DMS153 treated with DMSO at 0.1 percent for 48 hours (cell line): ENCODE measurements around the gene POTEJ.
"Not testable (repeated sequence)": the region's sequence is repeated elsewhere in the genome, so short reads cannot be mapped to it uniquely, and the experiment has no call there.

Experiments used
- DNase-seq: peaks from one replicate; lab custom pipeline; 2025; ENCODE audit not compliant: unreplicated experiment; lab: John Stamatoyannopoulos, UW

The POTEJ gene

DNA sequence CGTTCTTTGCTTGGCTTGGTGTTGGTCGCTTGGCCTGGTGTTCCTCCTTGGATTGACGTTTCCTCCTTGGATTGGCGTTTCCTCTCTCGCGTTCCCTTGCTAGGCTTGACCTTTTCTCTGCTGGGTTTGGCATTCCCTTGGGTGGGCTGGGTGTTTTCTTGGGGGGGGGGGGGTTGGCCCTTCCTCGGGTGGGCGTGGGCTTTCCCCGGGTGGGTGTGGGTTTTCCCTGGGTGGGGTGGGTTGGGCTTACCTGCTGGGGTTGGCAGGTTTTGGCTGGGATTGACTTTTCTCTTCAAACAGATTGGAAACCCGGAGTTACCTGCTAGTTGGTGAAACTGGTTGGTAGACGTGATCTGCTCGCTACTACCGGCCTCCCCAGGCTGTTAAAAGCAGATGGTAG lies at the start of gene POTEJ:
Gene POTEJ, plus strand, starts transcription at position 301 of the 400 bp plus-strand sequence. Its CDS starts 93 bp downstream, at position 394.
- not testable (repeated sequence) for DNase-seq

DNA sequence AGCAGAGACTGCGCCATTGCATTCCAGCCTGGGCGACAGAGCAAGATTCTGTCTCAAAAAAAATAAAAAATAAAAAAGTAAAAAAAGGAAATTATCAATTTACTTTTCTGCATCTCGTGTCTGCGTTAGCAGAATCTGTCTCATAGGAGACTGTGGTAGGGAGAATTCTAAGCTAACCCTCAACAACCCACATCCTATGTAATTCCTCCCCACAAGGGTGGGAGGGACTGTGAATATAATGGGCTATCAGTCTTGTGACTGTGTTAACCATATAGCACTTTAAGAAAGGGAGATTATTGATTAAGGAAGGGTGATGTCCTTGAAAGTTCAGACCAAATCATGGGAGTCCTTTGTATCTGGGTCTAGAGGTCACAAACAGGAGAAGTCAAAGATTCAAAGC lies 45.1 kb upstream of the POTEJ start:
- not testable (repeated sequence) for DNase-seq

DNA sequence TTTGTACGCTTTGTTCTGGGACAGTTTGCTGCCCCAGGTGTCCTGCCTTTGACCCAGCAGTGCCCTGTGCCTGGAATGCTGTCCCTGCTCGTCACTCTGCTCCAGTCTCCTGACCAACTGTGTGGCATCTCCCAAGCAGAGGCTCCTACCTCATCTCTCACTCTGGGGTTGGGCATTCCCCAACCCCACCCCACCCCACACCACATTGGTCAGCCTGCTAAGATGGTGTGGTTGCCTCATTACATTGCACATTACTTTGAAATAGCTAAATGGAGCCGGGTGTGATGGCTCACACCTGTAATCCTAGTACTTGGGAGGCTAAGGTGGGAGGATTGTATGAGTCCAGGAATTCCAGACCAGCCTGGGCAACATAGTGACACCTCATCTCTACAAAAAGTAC lies 39.3 kb upstream of the POTEJ start:
- DNase-seq = not testable (repeated sequence)

DNA sequence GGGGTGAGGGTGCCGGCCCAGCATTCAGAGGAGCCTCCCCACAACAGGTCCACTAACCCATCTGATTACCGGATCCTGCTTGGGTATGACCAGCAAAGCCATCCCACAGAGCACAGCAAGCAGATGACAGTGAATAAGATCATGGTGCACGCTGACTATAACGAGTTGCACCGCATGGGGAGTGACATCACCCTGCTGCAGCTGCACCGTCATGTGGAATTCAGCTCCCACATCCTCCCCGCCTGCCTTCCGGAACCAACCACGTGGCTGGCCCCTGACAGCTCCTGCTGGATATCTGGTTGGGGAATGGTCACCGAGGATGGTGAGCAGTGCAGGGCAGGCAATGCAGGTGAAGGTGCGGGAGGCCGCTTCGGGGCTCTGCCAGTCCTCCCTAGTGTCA lies 37.0 kb upstream of the POTEJ start:
- DNase-seq = not testable (repeated sequence)

DNA sequence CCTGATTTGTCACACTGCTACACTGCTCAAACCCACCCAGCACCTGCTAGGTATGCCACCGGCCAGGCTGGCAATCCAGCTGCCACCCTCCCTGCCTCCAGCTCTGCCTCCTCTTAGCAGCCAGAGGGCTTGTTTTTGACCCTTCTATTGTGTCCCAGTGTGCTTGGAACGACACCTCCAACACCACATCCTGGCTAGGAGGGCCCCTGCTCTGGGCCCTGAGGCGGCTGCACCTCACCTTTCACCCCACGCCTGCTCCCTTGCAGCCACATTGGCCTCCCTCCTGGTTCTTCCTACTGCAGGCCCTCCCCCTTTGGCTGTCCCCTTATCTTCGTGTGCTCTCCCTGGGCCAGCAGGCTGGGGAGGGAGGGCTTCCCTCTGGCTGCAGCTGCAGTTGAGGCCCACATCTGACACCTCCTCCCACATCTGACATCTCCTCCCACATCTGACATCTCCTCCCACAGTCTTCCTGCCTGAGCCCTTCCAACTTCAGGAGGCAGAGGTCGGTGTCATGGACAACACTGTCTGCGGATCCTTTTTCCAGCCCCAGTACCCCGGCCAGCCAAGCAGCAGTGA lies 34.9 kb upstream of the POTEJ start:
- DNase-seq = not testable (repeated sequence)

DNA sequence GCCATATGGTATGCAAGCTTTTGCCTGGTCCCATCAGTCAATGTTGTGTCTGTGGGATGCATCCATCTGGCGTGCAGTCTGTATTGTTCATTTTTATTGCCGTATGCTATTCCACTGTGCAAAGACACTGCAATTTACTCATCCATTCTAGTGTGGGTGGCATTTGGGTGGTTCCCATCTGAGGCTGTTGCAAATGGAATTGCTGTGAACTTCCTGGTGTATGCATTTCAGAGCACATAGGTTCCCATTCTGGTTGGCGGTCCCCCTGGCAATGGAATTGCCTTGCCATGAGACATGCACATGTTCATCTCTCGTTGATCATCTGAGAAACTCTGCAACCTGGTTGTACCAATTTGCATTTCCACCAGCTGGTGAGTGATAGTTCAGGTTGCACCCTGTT lies 33.7 kb upstream of the POTEJ start:
- DNase-seq = not testable (repeated sequence)

DNA sequence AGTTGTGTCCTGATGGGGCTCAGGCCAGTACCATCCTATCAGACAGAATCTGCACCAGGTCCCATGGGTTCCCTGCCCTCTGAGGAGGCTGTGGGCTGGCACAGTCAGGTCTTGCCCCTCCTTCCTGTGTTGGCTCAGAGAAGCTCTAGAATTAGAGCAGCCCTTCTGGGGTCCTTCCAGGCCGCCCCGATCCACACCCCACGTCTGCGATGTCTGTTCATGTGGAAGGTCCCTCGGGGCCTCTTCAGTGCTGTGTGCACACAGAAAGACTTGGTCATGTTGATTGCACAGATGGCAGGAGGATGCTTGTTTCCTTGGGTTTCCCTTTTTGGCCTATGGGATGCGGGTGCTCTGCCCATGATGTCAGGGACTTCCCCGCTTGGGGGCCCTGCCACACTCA lies 32.1 kb upstream of the POTEJ start:
- not testable (repeated sequence) for DNase-seq

DNA sequence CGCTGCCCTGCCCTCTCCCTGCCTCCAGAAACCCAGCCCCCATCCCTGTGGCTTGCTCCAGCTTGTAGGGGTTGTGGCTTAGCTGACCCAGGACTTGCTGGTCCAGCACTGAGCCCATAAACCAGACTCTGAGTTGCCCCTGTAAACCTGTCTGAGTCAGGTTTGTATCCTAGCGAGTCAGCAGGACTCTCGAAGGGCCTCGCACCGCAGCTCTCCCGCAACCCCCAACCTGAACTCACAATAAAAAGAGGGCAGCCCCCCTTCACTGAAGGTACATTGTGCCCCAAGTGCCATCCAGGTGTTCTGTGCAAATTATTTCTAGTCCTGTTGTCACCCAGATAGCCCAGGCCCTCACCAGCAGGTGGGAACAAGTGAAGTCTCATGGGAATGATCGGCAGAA lies 29.7 kb upstream of the POTEJ start:
- DNase-seq = not testable (repeated sequence)

DNA sequence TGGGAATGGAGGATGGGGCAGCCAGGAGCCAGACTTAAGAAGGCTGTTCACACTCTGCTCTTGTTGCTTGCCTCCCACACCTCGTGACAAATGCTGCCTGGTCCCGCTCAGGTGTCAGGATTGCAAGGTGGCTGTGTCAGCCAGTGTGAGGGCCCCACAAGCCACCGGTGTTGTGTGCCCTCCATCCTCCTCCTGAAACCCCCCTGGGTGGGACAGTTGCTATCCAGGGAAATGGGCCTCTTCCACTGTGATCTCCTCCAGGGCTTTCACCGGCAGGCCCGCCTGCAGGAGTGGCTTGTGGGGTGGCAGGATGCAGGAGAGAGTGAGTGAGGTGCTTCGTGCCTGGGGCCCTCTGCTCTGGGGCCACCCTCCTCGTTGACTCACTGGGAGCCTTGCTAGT lies 28.3 kb upstream of the POTEJ start:
- DNase-seq = not testable (repeated sequence)

DNA sequence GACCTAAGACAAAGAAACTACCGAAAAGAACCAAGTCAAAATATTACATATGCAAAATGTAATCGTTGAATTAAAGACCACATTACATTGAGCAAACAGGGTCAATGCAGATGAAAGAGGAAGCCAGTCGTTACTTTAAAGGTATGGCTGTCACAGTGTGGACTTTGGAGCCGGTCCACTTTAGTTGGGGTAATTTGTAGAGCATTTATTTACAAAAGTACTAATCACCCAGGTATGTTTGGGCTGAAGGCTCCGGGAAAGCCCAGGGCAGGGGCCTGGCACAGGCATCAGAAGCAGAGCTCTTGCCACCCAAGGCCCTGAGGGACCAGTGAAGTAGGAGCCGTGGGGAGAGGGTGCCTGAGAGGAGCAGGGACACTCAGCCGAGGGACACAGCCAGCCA lies 27.7 kb upstream of the POTEJ start:
- DNase-seq = not testable (repeated sequence)

DNA sequence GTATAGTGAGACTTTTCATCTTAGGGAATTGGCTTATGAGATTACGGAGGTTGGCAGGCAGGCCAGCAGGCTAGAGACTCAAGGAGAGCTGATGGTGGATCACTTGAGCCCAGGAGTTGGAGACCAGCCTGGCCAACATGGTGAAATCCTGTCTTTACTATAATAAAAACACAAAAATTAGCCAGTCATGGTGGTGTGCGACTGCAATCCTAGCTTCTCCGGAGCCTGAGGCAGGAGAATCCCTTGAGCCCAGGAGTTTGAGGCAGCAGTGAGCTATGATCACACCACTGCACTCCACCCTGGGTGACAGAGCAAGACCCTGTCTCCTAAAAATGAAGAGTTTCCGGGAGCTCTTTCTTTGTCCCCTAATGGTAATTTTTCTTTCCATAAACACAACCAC lies 26.5 kb upstream of the POTEJ start:
- DNase-seq = not testable (repeated sequence)

DNA sequence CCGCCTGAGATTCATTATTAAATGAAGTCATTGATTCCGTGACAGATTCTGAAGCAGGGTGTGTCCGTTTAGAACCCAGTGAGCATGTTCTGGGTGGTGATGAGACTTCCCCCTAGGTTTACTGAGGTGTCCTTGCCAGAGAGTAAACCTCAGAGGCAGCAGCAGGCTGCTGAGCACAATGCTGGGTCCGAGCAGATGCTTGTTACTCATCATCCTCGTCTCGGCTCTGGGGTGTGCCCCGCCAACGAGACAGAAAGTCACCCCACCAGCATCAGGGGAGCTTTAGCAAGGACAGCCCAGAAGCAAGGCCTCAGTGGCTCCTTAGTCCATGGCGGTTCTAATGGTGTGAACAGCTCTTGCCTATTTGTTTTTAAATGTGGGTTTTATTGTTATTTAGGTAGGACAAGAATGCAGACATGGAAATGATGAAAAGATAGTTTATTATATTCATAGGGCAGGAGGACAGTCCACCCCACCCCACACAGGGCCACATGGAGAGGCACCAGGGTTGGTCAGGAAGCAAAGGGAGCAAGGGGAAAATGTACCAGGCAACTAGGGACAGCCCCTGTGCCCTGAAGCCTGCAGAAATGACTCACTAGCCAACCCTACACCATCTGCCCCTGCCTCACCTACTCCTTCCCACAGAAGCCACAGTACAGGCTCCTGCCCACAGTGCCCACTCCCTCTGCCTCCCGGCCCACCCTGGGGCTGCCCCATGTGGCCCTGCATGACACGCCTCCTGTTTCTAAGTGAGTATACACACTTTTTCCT lies 22.4 kb upstream of the POTEJ start:
- DNase-seq = not testable (repeated sequence)

DNA sequence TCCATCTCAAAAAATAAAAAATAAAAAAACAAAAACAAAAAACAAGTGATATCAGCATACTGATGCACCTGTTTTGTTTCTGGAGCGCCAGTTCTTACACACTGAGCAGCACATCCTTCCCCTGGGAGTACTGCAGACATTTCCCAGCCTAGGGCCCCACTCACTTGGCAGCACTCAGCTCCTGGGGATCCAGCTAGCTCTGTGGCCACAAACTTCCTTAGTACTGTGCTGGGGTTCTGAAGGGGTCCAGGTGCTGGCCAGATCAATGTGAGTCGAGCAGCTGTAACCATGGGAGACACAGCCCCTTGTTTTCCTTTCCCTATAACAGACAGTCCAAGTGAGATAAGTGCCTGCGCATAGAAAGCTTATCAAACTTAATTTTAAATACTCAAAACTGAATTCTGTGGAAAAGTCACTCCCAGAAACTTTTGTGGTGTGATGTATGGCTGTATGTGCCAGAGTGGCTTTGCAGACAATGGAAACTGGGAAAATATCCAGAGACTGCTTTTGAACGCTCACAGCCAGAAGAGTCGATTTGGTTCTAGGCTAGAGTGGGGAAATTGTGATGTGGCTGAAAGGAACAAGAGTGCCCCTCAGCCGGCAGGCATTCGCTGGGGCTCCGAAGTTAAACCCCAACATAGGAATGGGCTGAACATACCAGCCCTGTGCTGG lies 20.9 kb upstream of the POTEJ start:
- not testable (repeated sequence) for DNase-seq

DNA sequence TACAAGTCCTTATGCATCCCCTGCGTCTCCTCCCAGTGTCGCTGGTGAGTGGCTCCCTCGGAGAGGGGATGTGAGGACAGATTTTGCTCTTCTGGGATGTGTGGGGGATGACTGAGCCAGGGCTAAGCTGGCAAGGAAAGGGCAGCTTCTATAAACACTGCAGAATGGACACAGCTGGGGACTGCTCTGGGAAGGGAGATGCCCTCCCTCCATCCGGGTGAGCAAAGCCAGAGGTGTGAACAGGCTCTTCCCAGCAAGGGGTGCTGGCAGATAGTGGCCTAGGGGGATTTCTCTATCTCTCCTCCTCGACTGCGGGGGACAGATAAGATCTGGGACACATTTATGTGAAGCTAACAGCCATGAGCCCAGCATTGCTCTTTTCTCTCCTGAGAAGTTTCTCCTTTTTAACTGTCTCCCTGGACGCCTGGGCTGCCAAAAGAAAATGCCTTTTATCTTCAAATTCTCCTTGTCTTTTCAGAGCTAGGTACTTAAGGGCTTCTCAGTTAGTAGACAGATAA lies 20.3 kb upstream of the POTEJ start:
- not testable (repeated sequence) for DNase-seq

DNA sequence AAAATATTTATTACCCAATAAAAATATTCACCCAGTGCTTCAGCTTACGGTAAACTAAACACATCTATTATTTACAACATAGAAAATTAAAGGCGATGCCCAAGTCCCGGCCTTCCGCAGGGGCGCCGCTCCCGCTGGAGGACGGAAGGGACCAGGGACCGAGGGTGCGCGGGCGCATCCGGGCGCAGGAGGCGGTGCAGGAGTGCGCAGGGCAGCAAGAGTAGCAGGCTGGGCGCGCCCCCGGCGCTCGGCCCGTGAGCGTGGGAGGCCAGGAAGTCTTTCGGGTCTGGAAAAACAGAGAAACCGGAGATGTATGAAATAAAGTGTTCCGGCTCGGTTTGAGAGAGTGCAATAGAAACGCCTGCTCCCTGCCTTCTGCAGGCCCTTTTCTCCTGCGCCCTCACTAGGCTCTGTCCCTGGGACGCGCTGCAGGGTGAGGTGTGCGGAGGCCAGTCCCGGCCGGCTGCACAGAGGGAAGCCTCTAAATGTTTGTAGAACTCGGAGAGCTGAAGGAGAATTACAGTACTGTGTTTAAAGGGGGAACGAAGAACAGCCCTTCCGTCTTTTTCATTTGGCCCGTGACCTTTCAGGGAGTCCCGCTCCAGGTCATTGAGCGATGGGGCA lies 18.3 kb upstream of the POTEJ start:
- not testable (repeated sequence) for DNase-seq

DNA sequence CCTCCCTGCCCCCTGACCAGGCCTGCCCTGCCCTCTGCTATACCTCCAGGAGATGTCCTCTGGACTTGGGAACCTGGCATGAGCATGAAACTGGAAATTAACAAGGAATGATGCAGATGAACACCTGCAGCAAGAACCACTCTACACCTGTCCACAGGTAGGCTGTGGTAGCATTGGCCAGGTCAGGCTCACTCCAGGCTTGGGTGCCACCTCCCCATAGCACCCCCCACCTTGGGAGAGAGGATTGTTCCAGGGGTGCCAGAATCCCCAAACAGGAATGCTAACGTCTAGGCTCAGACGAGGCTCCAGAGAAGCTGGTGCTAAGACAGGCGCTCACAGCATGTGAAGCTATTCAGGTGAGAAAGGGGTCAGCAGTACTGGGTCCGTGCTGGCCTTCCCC lies 17.2 kb upstream of the POTEJ start:
- DNase-seq = not testable (repeated sequence)

DNA sequence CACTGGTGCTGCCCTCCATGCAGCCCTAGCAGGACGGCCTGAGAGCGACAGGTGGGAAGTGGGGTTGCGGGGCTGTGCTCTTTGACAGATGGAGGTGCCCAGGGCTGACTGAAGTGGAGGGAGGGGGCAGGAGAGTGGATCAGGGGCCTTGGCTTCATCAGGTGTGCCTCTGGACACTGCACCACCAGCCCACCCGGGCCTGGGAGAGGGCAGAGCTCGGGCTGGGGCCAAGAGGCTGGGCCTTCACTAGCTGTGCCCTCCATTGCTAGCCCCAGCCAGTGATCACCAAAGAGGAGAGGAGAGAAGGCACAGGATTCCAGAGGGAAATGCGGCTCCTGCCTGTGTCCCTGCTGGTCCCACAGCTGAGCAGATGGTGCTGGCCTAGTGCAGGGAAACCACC lies 14.5 kb upstream of the POTEJ start:
- DNase-seq = not testable (repeated sequence)

DNA sequence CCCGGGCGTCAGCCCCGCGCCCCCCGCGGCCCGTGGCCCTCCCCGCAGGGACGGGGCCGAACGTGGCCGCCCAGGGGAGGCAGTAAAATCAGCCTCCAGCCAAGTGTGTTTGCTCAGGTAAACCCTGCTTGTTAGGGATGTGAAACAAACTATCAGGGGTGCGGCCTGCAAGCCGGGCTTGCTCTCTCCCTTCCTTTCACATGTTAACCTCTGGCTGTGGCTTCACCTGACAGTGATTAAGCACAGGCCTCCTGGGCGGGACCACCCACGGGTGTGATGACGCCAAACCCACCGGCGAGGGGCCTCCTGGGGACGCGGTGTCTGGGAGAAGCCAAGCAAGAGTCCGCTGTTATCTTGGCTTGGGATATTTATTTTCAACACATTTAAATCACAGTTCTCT lies 13.2 kb upstream of the POTEJ start:
- DNase-seq = not testable (repeated sequence)

DNA sequence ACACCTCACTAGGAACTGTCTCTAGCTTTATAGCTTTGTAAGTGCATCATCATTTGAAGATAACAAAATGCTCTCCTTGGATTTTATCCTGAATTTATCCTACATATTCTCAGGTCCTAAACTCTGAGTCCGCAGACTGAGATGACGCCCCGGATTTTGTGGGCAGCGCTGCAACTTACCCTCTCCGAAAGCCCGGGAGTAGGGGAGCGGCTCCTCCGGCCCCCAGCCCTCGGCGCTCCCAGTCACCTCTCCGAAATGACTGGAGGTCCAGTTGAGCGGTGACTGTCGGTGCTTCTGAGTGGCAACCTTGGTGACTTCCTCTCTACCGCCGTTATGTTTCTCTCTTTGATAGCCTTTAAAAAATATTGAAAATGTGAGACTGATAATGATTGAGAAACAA lies 12.8 kb upstream of the POTEJ start:
- DNase-seq = not testable (repeated sequence)

DNA sequence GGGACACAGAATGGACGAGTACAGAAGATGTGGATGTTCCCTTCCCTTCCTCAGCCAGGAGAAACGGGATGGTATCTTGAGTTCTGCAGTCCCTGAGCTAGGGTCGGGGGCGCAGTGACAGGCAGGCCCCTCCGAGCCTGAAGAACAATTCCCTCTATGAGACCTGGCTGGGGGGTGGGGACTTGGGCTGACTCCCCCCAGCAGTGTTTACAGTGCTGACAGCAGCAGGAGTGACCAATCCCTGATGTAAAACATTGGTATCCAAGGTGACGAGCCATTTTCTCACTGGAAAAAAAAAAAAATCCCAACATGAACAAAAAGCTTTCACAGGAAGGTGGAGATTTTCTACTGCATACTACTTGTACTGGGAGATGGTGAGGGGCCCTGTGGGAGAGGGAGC lies 11.8 kb upstream of the POTEJ start, which contains the start of gene CFC1:
Gene CFC1, minus strand, starts transcription at position 183 of the 400 bp plus-strand sequence. CDS start 288 bp downstream, outside the sequence.
- DNase-seq = not testable (repeated sequence)

DNA sequence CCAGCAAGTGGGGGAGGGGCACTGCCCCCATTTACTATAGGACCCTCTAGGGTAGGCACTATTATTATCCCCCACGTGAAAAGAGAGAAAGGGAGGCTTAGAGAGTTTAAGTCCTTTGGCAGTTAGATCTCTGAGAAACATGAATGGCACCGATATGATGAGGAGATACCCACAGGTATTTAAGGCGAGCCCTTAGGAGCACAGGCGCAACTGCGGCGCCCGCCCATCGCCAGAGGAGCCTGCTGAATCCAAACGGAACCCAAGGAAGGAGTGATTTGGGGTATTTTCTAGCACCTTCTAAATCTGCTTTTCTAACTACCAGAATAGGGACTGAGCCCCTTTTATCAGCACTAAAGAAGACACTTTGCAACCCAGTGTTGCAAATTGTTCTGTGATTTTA lies 11.3 kb upstream of the POTEJ start:
- not testable (repeated sequence) for DNase-seq
